Suprapubic skin (tissue), 4 donors: Measurements from ENCODE around the gene PPA1. TPM values are rescaled to one million over a fixed set of nuclear protein-coding genes. Genes with fewer than 3 reads are reported as not detected.

Source experiments
- DNase-seq, 2 donors: peaks; one replicate each; pipeline ENCODE4 v3.0.0-alpha.2; 2019; ENCODE audit warnings: low spot score in 2 of 2
- H3K27ac ChIP-seq: fragments of 200-600 bp; sonication (generic); one replicate; pipeline ENCODE4 v1.5.1; 2019
- H3K27me3 ChIP-seq: fragments of 200-600 bp; sonication (generic); one replicate; pipeline ENCODE4 v1.5.1; 2019
- H3K36me3 ChIP-seq: fragments of 200-600 bp; sonication (generic); one replicate; pipeline ENCODE4 v1.5.1; 2019
- H3K4me1 ChIP-seq: fragments of 200-600 bp; sonication (generic); one replicate; pipeline ENCODE4 v1.5.1; 2019
- H3K4me3 ChIP-seq: fragments of 200-600 bp; sonication (generic); one replicate; pipeline ENCODE4 v1.5.1; 2019; ENCODE audit warnings: mild to moderate bottlenecking
- H3K9me3 ChIP-seq: fragments of 200-600 bp; sonication (generic); one replicate; pipeline ENCODE4 v1.5.1; 2019
- EP300 ChIP-seq: sonication (generic); formaldehyde crosslinking; IDR thresholded peaks from one replicate; pipeline ENCODE4 v1.6.1; 2017; ENCODE audit warnings: antibody characterized with exemption
- POLR2A ChIP-seq, 2 donors: fragments of 450-650 bp; IDR thresholded peaks; one replicate each; pipeline ENCODE4 v1.6.1; 2017; ENCODE audit warnings: antibody characterized with exemption in 2 of 2, mild to moderate bottlenecking in 2 of 2, moderate library complexity in 2 of 2
- POLR2AphosphoS5 ChIP-seq, 3 donors: sonication (generic); formaldehyde crosslinking; IDR thresholded peaks; one replicate each; pipeline ENCODE4 v1.6.1; 2017; ENCODE audit warnings: antibody characterized with exemption in 3 of 3
- WGBS: methylation state at CpG from one replicate; pipeline ENCODE4 v1.1.5; 2018; 5-methylcytosine and 5-hydroxymethylcytosine counted together
- total RNA-seq, 4 donors: library from RNA; depleted of rRNA; stranded (reverse); fragments of >200 nt; gene quantifications; one replicate each; pipeline ENCODE4 v1.1.0, GENCODE V29; 2016
- TF ChIP-seq, protein P1 (sequence below), 2 donors: fragments of 200-600 bp in 1 of 2; fragments of 450-650 bp in 1 of 2; sonication (generic) in 1 of 2; IDR thresholded peaks; one replicate each; pipeline ENCODE4 v1.5.1; 2016 to 2019; ENCODE audit warnings: antibody characterized with exemption in 2 of 2, mild to moderate bottlenecking in 1 of 2, moderate library complexity in 1 of 2

The PPA1 gene
- total RNA-seq, 4 donors from 2014 or later, result 61.5 to 137 (median 118) TPM

DNA sequence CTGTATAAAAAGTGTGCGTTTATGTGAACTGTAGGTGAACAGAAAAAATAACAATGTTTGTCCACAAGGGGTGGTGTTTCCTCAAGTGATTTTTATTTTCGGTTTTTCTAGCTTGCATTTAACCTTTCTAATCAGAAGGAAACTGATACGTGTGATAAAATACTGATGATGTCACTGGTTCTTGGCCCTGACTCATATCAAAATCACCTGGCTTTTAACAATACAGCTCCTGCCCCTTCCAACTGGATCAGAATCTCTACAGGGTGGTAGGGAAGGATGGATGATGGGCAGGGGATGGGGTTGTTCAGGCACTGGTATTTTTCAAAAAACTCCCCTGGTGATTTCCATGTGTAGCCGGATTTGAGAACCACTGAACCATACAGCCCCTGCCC, 39.7 kb upstream of the PPA1 start:
- TF ChIP-seq, protein P1, sequence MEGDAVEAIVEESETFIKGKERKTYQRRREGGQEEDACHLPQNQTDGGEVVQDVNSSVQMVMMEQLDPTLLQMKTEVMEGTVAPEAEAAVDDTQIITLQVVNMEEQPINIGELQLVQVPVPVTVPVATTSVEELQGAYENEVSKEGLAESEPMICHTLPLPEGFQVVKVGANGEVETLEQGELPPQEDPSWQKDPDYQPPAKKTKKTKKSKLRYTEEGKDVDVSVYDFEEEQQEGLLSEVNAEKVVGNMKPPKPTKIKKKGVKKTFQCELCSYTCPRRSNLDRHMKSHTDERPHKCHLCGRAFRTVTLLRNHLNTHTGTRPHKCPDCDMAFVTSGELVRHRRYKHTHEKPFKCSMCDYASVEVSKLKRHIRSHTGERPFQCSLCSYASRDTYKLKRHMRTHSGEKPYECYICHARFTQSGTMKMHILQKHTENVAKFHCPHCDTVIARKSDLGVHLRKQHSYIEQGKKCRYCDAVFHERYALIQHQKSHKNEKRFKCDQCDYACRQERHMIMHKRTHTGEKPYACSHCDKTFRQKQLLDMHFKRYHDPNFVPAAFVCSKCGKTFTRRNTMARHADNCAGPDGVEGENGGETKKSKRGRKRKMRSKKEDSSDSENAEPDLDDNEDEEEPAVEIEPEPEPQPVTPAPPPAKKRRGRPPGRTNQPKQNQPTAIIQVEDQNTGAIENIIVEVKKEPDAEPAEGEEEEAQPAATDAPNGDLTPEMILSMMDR (IDR thresholded peaks at IDR 0.05), result peak; percentile 45 to 48
- TF ChIP-seq POLR2AphosphoS5 (IDR thresholded peaks at IDR 0.05), result no peak
- no peaks in the 10 kb centered on the region for H3K36me3 ChIP-seq
- H3K27me3 ChIP-seq, result no peaks in the 10 kb centered on the region
- peak in 1 of 2 donors; percentile 15 for DNase-seq
- 21% methylated on average over 4 of the region's 4 CpGs for WGBS
- H3K27ac ChIP-seq, result no peak overlapping the region
- H3K9me3 ChIP-seq, result no peaks in the 10 kb centered on the region
- H3K4me3 ChIP-seq, result no peak overlapping the region
- H3K4me1 ChIP-seq, result peaks cover 12% of the 10 kb centered on the region

- 72% methylated on average over 17 of the region's 17 CpGs for WGBS
- Histone ChIP-seq H3K27me3 (no peaks in the 10 kb centered on the region), H3K9me3 (no peaks in the 10 kb centered on the region), H3K4me3 (no peak overlapping the region), H3K4me1 (peaks cover 14% of the 10 kb centered on the region), H3K27ac (no peak overlapping the region), H3K36me3 (no peaks in the 10 kb centered on the region)
- TF ChIP-seq POLR2A (IDR thresholded peaks at IDR 0.05), result no peak
- TF ChIP-seq EP300, result no peak
- no peak for TF ChIP-seq POLR2AphosphoS5 (IDR thresholded peaks at IDR 0.05)
- TF ChIP-seq, protein P1 (IDR thresholded peaks at IDR 0.05), result no peak
- peak in 1 of 2 donors; percentile 55 for DNase-seq
These were observed 39.0 kb upstream of the PPA1 start for GRCh38 chr10:70271996-70272924.

DNA sequence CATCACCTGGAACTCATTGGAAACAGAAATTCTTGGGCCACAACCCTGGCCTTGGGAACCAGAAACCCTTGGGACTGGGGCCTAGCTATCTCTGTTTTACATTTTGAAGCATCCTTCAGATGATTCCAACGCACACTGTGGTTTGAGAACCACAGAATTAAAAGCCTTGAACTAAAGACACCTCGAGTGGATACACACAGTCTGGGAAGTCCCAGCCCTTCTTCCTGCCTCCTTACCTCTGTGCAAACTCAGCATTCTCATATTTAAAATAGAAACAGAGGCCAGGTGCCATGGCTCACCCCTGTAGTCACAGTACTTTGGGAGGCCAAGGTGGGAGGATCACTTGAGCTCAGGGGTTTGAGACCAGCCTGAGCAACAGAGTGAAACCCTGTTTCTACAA, 37.7 kb upstream of the PPA1 start:
- DNase-seq, result peak in 1 of 2 donors; percentile 13
- no peaks in the 10 kb centered on the region for H3K27me3 ChIP-seq
- H3K9me3 ChIP-seq, result no peaks in the 10 kb centered on the region
- H3K27ac ChIP-seq, result no peak overlapping the region
- no peak for TF ChIP-seq POLR2AphosphoS5 (IDR thresholded peaks at IDR 0.05)
- no peak for TF ChIP-seq POLR2A (IDR thresholded peaks at IDR 0.05)
- TF ChIP-seq, protein P1 (IDR thresholded peaks at IDR 0.05), result no peak
- TF ChIP-seq EP300, result no peak
- peaks cover 21% of the 10 kb centered on the region for H3K4me1 ChIP-seq
- H3K4me3 ChIP-seq, result no peak overlapping the region
- 91% methylated on average over 2 of the region's 2 CpGs for WGBS
- H3K36me3 ChIP-seq, result no peaks in the 10 kb centered on the region

DNA sequence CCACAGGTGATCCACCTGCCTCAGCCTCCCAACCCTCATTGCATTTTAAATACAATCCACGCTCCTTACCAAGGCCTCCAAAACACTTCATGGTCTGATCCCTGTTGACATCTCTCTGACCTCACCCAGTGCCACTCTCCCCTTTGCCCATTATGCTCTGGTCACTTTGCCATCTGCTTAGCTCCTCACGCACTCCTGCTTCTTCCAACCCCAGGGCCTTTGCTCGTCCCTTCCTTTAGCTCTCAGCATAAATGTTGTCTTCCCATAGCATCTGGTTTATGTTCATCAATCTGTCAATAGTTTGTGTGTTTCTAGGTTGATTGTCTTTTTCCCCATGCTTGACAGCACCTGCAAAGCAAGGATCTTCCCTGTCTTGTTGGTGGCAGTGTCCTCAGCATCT, 36.5 kb upstream of the PPA1 start:
- WGBS, result 97% methylated on average over 3 of the region's 3 CpGs

GRCh38 chr10:70268376-70268775, 35.1 kb upstream of the PPA1 start:
- TF ChIP-seq EP300, result no peak
- TF ChIP-seq, protein P1 (IDR thresholded peaks at IDR 0.05), result no peak
- no peak overlapping the region for H3K4me3 ChIP-seq
- DNase-seq, result no peak
- no peaks in the 10 kb centered on the region for H3K27me3 ChIP-seq
- no peaks in the 10 kb centered on the region for H3K9me3 ChIP-seq
- peaks cover 18% of the 10 kb centered on the region for H3K4me1 ChIP-seq
- no peaks in the 10 kb centered on the region for H3K36me3 ChIP-seq
- 81% methylated on average over 4 of the region's 4 CpGs for WGBS
- no peak overlapping the region for H3K27ac ChIP-seq

More for the DNA sequence above, 36.5 kb upstream of the PPA1 start:
- DNase-seq, result no peak
- Histone ChIP-seq H3K27ac (no peak overlapping the region), H3K4me3 (no peak overlapping the region), H3K27me3 (no peaks in the 10 kb centered on the region), H3K9me3 (no peaks in the 10 kb centered on the region), H3K4me1 (peaks cover 21% of the 10 kb centered on the region), H3K36me3 (no peaks in the 10 kb centered on the region)
- TF ChIP-seq POLR2AphosphoS5 (IDR thresholded peaks at IDR 0.05), result no peak
- TF ChIP-seq POLR2A (IDR thresholded peaks at IDR 0.05), result no peak
- TF ChIP-seq EP300, result no peak
- TF ChIP-seq, protein P1 (IDR thresholded peaks at IDR 0.05), result no peak
